ENCODE data around the gene RBBP8.

RBBP8 gene

DNA sequence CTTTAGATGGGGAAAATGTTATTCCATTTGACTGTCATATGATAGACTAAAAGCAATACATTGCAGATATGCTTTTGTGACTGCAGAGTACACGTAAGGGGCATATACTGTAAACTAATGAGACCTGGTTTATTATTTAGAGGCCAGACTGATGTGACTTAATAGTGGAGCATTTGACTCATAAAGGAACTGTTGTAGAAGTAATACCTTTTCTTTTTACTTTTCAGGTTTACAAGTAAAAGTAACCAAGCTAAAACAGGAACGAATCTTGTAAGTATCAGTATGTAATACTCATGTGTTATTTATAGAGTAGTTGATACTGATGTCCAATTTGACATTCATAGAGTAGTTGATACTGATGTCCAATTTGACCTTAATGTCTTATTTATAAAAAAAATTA, 13.1 kb downstream of the RBBP8 start:
- Histone ChIP-seq H3K9me3 (ENCODE audit: insufficient read depth, low read length) (no peaks in the 10 kb centered on the region), H3K36me3 (ENCODE audit: low read length) (peaks cover 88% of the 10 kb centered on the region), H3K4me3 (ENCODE audit: insufficient read depth, low read length, poor library complexity, severe bottlenecking) (no peak overlapping the region), H3K4me2 (ENCODE audit: low read depth, low read length, poor library complexity, severe bottlenecking) (no peak overlapping the region), H3K9ac (ENCODE audit: low read length) (no peak overlapping the region), H3K27ac (ENCODE audit: low read depth, low read length) (no peak overlapping the region), H3K27me3 (ENCODE audit: low read length) (no peaks in the 10 kb centered on the region), H3F3A (ENCODE audit: insufficient read depth) (peaks cover 18% of the 10 kb centered on the region; the same call in 1 of the 2 replicates), H3K9me2 (replicated peaks; ENCODE audit: insufficient read depth, low read length) (no peaks in the 10 kb centered on the region), H2AFZ (ENCODE audit: low read depth, low read length, severe bottlenecking) (no peak overlapping the region), H4K20me1 (ENCODE audit: low read depth, low read length) (peaks cover 28% of the 10 kb centered on the region; the same call in 1 of the 2 replicates), H3K79me2 (ENCODE audit: insufficient read depth, low read length) (peaks cover 85% of the 10 kb centered on the region)
- TF ChIP-seq EZH2phosphoT487 (conservative IDR thresholded peaks at IDR 0.05; ENCODE audit: low read length) = no peak
- TF ChIP-seq, protein P1, sequence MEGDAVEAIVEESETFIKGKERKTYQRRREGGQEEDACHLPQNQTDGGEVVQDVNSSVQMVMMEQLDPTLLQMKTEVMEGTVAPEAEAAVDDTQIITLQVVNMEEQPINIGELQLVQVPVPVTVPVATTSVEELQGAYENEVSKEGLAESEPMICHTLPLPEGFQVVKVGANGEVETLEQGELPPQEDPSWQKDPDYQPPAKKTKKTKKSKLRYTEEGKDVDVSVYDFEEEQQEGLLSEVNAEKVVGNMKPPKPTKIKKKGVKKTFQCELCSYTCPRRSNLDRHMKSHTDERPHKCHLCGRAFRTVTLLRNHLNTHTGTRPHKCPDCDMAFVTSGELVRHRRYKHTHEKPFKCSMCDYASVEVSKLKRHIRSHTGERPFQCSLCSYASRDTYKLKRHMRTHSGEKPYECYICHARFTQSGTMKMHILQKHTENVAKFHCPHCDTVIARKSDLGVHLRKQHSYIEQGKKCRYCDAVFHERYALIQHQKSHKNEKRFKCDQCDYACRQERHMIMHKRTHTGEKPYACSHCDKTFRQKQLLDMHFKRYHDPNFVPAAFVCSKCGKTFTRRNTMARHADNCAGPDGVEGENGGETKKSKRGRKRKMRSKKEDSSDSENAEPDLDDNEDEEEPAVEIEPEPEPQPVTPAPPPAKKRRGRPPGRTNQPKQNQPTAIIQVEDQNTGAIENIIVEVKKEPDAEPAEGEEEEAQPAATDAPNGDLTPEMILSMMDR (IDR thresholded peaks at IDR 0.05; ENCODE audit: insufficient read depth, low read length, poor library complexity, severe bottlenecking) = no peak

DNA sequence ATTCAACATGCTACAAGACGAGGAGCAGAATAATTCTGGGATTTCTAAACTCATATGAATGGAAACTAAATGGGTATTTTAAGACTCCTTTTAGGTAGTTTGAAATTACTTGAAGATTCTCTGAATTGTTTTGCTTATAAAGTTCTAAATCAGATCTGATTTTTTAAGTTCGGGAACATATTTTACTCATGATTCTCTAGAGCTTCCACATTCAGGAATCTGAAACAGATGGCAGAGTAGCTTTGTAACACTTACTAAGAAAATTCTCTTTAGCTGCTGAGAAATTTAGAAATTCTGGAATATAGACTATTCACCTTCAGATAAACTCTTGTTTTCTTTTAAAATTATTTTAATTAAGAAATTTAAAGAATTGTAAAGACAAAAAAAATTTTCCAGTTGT, 13.7 kb downstream of the RBBP8 start:
- Histone ChIP-seq H3K4me2 (ENCODE audit: low read depth, low read length, poor library complexity, severe bottlenecking) (no peak overlapping the region), H3K9me3 (ENCODE audit: insufficient read depth, low read length) (no peaks in the 10 kb centered on the region), H3F3A (ENCODE audit: insufficient read depth) (peaks cover 16% of the 10 kb centered on the region; the same call in 1 of the 2 replicates), H2AFZ (ENCODE audit: low read depth, low read length, severe bottlenecking) (no peak overlapping the region), H3K27me3 (ENCODE audit: low read length) (no peaks in the 10 kb centered on the region), H4K20me1 (ENCODE audit: low read depth, low read length) (peaks cover 24% of the 10 kb centered on the region; the same call in 1 of the 2 replicates), H3K27ac (ENCODE audit: low read depth, low read length) (no peak overlapping the region), H3K9me2 (replicated peaks; ENCODE audit: insufficient read depth, low read length) (no peaks in the 10 kb centered on the region), H3K36me3 (ENCODE audit: low read length) (peaks cover 88% of the 10 kb centered on the region), H3K9ac (ENCODE audit: low read length) (no peak overlapping the region), H3K79me2 (ENCODE audit: insufficient read depth, low read length) (peaks cover 78% of the 10 kb centered on the region), H3K4me3 (ENCODE audit: insufficient read depth, low read length, poor library complexity, severe bottlenecking) (no peak overlapping the region)
- TF ChIP-seq EZH2phosphoT487 (conservative IDR thresholded peaks at IDR 0.05; ENCODE audit: low read length) = no peak
- TF ChIP-seq, protein P1 (IDR thresholded peaks at IDR 0.05; ENCODE audit: insufficient read depth, low read length, poor library complexity, severe bottlenecking) = no peak

DNA sequence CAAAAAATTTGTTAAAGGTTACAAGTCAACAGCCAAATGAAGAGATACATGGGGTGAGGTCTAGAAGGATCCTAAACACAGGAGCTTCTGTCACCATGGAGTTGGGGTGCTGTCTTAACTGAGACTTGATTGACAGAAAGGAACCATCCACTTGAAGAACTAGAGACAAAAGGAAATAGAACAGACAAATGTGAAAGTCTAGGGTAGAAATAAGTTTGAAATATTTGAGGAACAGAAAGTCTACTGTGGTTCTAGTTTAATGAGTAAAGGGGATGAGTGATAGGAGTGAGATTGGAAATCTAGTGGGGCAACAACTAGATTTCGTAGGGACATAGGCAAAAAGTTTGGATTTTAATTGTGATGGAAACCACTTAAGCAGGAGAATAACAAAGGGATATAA, 18.7 kb downstream of the RBBP8 start:
- TF ChIP-seq, protein P1 (IDR thresholded peaks at IDR 0.05; ENCODE audit: insufficient read depth, low read length, poor library complexity, severe bottlenecking) = no peak
- no peak for TF ChIP-seq EZH2phosphoT487 (conservative IDR thresholded peaks at IDR 0.05; ENCODE audit: low read length)
- Histone ChIP-seq H3K4me2 (ENCODE audit: low read depth, low read length, poor library complexity, severe bottlenecking) (no peak overlapping the region), H3K9me3 (ENCODE audit: insufficient read depth, low read length) (no peaks in the 10 kb centered on the region), H3K27me3 (ENCODE audit: low read length) (no peaks in the 10 kb centered on the region), H3K36me3 (ENCODE audit: low read length) (peaks cover 79% of the 10 kb centered on the region), H3K4me3 (ENCODE audit: insufficient read depth, low read length, poor library complexity, severe bottlenecking) (no peak overlapping the region), H3K27ac (ENCODE audit: low read depth, low read length) (no peak overlapping the region), H3K9me2 (replicated peaks; ENCODE audit: insufficient read depth, low read length) (no peaks in the 10 kb centered on the region), H4K20me1 (ENCODE audit: low read depth, low read length) (peaks cover 18% of the 10 kb centered on the region; the same call in 1 of the 2 replicates), H3F3A (ENCODE audit: insufficient read depth) (peaks cover 15% of the 10 kb centered on the region; the same call in 1 of the 2 replicates), H2AFZ (ENCODE audit: low read depth, low read length, severe bottlenecking) (no peak overlapping the region), H3K9ac (ENCODE audit: low read length) (no peak overlapping the region), H3K79me2 (ENCODE audit: insufficient read depth, low read length) (peaks cover 62% of the 10 kb centered on the region)
